ENCODE measurements around the gene RUNX1.
"Not testable (repeated sequence)": the region's sequence is repeated elsewhere in the genome, so short reads cannot be mapped to it uniquely, and the experiment has no call there.

The RUNX1 gene

DNA sequence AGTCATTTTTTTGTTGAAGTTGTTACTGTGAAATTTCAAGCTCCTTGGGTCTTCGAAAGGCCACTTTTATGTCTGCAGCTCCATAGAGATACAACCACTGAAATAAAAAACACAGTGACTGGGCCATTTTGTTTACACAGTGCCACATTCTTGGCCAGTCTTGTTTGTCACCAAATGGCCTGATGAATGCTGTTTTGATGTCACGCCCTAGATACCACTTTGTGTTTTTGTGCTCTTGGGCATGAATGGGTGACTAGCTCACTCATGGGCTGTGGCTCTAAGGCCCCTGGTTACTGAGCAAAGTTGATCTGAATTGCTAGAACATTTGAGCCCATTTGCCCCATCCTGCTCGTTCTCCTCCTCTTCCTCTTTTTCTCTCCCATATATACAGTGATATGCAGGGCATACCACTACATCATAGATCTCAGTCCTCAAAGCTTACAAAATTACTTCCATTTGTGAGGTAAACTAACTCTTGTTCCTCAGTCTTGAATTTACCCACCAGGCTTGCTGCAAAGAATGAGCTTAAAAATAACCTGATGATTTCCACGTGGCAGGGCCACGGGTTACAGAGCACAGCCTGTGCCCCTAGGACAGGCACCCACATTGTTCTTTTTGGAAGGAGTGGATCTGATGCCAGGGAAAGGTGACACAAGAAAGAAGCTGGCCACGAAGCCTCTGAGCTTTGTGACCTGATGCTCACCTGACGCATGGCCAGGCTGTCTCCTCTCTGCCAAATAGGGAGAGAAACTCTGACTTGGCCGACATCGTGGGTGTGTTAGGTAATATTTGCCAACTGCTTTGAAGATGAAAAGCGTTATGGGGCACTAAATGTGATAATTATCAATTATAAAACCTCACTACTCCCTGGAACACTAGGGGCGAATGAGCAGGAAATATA, 92.4 kb downstream of the RUNX1 start:
- TF ChIP-seq, protein P1, sequence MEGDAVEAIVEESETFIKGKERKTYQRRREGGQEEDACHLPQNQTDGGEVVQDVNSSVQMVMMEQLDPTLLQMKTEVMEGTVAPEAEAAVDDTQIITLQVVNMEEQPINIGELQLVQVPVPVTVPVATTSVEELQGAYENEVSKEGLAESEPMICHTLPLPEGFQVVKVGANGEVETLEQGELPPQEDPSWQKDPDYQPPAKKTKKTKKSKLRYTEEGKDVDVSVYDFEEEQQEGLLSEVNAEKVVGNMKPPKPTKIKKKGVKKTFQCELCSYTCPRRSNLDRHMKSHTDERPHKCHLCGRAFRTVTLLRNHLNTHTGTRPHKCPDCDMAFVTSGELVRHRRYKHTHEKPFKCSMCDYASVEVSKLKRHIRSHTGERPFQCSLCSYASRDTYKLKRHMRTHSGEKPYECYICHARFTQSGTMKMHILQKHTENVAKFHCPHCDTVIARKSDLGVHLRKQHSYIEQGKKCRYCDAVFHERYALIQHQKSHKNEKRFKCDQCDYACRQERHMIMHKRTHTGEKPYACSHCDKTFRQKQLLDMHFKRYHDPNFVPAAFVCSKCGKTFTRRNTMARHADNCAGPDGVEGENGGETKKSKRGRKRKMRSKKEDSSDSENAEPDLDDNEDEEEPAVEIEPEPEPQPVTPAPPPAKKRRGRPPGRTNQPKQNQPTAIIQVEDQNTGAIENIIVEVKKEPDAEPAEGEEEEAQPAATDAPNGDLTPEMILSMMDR (IDR thresholded peaks at IDR 0.05; ENCODE audit: control insufficient read depth, insufficient read depth, low read depth, low read length, missing control alignments), result no peak
- H3K4me3 ChIP-seq (ENCODE audit: control insufficient read depth, low read depth, low read length), result no peak overlapping the region
- DNase-seq (ENCODE audit: low read depth), result no peak

DNA sequence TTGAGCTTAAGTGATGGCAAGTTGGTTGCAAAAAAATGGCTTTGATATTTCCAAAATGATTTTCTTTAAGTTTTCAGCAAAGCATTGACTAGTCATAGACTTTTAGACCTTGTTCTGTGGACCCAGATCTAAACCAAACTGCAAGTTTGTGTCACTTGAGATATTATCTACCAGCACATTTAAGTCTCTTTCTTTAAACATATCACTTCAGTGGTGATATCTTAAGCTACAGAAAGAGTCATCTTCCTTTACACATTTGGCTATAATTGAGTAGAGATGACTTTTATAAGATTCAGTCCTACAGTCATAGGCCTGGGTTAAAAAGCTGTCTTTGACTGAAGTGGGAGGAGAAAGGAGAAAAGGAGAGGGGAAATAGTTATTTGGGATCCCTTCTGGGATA, 95.2 kb downstream of the RUNX1 start:
- no peak overlapping the region for H3K4me3 ChIP-seq (ENCODE audit: control insufficient read depth, low read depth, low read length)
- TF ChIP-seq, protein P1 (IDR thresholded peaks at IDR 0.05; ENCODE audit: control insufficient read depth, insufficient read depth, low read depth, low read length, missing control alignments), result no peak
- DNase-seq (ENCODE audit: low read depth), result no peak

DNA sequence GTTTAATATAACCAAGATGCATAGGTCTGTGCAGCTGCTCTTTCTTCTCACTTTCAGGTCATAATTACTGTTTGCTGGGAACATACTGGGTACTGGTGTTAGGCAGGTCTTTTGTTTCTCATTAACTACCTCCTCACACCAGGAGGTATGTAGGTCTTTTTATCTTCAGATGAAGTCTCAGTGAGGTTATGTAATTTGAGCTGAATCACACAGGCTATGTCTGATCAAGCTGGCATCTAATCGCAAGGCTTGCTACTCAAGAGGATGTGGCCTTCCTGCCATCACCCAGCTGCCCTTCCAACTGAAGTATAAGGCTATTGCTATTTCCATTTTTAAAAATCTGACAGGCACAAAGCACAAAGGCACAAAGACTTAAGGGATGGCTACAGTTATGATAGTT, 96.4 kb downstream of the RUNX1 start:
- TF ChIP-seq, protein P1 (IDR thresholded peaks at IDR 0.05; ENCODE audit: control insufficient read depth, insufficient read depth, low read depth, low read length, missing control alignments), result no peak
- no peak overlapping the region for H3K4me3 ChIP-seq (ENCODE audit: control insufficient read depth, low read depth, low read length)
- no peak for DNase-seq (ENCODE audit: low read depth)

DNA sequence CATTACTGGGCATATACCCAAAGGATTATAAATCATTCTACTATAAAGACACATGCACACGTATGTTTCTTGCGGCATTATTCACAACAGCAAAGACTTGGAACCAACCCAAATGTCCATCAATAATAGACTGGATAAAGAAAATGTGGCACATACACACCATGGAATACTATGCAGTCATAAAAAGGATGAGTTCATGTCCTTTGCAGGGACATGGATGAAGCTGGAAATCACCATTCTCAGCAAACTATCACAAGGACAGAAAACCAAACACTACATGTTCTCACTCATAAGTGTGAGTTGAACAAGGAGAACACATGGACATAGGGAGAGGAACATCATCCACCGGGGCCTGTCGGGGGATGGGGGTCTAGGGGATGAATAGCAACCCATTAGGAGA, 97.2 kb downstream of the RUNX1 start:
- not testable (repeated sequence) for DNase-seq (ENCODE audit: low read depth); H3K4me3 ChIP-seq (ENCODE audit: control insufficient read depth, low read depth, low read length)

- no peak for DNase-seq (ENCODE audit: low read depth)
- H3K4me3 ChIP-seq (ENCODE audit: control insufficient read depth, low read depth, low read length), result no peak overlapping the region
Measured at GRCh38 chr21:34950980-34951379, 98.1 kb downstream of the RUNX1 start.

DNA sequence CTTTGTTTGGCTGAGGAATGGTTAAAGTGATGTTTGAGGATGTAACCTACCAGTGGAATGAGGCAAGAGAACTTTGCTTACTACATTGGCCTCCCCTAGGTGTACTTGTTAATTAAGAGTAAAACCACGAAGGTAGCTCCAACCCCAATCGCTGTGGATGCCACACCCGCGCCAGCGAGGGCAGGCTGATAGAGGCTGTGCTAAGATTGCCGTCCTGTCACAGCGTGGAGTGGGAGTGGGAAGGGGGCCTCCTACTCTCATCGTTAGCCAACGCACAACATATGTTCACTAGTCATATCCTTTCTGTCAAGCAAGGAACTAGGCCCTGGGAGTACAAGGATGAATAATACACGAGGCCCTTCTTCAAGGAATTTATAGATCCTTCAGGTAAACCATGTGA, 99.6 kb downstream of the RUNX1 start:
- no peak for DNase-seq (ENCODE audit: low read depth)
- no peak overlapping the region for H3K4me3 ChIP-seq (ENCODE audit: control insufficient read depth, low read depth, low read length)
- TF ChIP-seq, protein P1 (IDR thresholded peaks at IDR 0.05; ENCODE audit: control insufficient read depth, insufficient read depth, low read depth, low read length, missing control alignments), result no peak

More at GRCh38 chr21:34950980-34951379, 98.1 kb downstream of the RUNX1 start:
- TF ChIP-seq, protein P1 (IDR thresholded peaks at IDR 0.05; ENCODE audit: control insufficient read depth, insufficient read depth, low read depth, low read length, missing control alignments), result no peak

GRCh38 chr21:34949030-34949429, 100.1 kb downstream of the RUNX1 start:
- TF ChIP-seq, protein P1 (IDR thresholded peaks at IDR 0.05; ENCODE audit: control insufficient read depth, insufficient read depth, low read depth, low read length, missing control alignments), result no peak
- DNase-seq (ENCODE audit: low read depth), result no peak
- H3K4me3 ChIP-seq (ENCODE audit: control insufficient read depth, low read depth, low read length), result no peak overlapping the region

All from AG09309 (cell line).